Activated CD4-positive, alpha-beta T cell treated with anti-CD3 and anti-CD28 coated beads for 36 hours (primary cell): ENCODE measurements around the gene FABP6. TPM values are rescaled to one million over a fixed set of nuclear protein-coding genes. Genes with fewer than 3 reads are reported as not detected.
"Not testable (repeated sequence)": the region's sequence is repeated elsewhere in the genome, so short reads cannot be mapped to it uniquely, and the experiment has no call there.

Source experiments
- ATAC-seq: fragments of 200-7000 bp; cut with Tn5 transposase; one replicate; pipeline ENCODE4 v1.10.0; 2021; ENCODE audit warnings: mild to moderate bottlenecking, moderate library complexity
- CTCF ChIA-PET: fragments of 350-600 bp; sonication (Branson Sonifier 250); formaldehyde crosslinking; loops from one replicate; lab custom pipeline; 2021; ENCODE audit warnings: antibody characterized with exemption; lab: Charles Lee
- POLR2A ChIA-PET: fragments of 350-600 bp; sonication (Branson Sonifier 250); formaldehyde crosslinking; loops from one replicate; lab custom pipeline; 2021; ENCODE audit warnings: antibody characterized with exemption, inconsistent platforms; lab: Charles Lee
- DNase-seq: peaks from one replicate; pipeline ENCODE4 v3.0.0-alpha.2; 2020
- H3K27ac Mint-ChIP-seq: one replicate; pipeline ENCODE4 v1.8.0; 2021; ENCODE audit warnings: mixed read lengths
- H3K27me3 Mint-ChIP-seq: one replicate; pipeline ENCODE4 v1.8.0; 2021; ENCODE audit warnings: mixed read lengths
- H3K36me3 Mint-ChIP-seq: one replicate; pipeline ENCODE4 v1.8.0; 2021; ENCODE audit warnings: low read depth, mixed read lengths
- H3K4me1 Mint-ChIP-seq: one replicate; pipeline ENCODE4 v1.8.0; 2021; ENCODE audit warnings: mixed read lengths
- H3K4me3 Mint-ChIP-seq: one replicate; pipeline ENCODE4 v1.8.0; 2021; ENCODE audit warnings: mild to moderate bottlenecking, moderate library complexity, mixed read lengths
- H3K9me3 Mint-ChIP-seq: one replicate; pipeline ENCODE4 v1.8.0; 2021; ENCODE audit warnings: low read depth, mixed read lengths
- intact Hi-C, 2 experiments: fragments of 100-400 bp; cut with DNase I in 1 of 2; cut with micrococcal nuclease in 1 of 2; formaldehyde crosslinking; loops; one replicate each; pipeline versions ENCODE4 v1.14.2 to v1.15.1; 2022 to 2024; cut with DNase I, micrococcal nuclease
- total RNA-seq, 2 experiments: library from RNA; stranded (reverse); gene quantifications; one replicate each; pipeline ENCODE4 v1.2.3, GENCODE V29; 2021

FABP6 gene, protein sequence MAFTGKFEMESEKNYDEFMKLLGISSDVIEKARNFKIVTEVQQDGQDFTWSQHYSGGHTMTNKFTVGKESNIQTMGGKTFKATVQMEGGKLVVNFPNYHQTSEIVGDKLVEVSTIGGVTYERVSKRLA
- total RNA-seq, result not detected

DNA sequence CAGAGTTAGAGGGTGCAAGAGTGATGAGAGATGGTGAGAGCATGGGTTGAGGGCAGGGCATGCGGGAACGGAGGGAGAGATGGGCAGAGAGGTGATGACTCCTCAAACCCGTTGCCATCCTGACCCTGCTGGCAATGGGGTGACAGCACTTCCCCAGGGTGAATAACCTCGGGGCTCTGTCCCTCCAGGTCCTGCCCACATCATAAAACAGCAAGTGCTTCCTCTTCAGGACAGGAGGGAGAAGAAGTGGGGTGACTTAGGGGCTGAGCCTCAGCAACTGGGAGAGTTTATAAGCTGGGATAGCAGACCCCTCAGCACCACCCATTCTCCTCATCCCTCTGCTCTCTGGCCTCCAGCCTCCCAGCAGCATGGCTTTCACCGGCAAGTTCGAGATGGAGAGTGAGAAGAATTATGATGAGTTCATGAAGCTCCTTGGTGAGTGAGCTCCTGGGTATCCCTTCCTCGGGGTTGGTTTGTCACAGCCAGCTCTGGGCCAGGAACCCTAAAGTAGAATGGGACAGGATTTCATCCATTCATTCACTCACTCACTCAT is at the start of gene FABP6:
Gene FABP6 (plus strand): TSS at position 317 of the 553 bp plus-strand sequence. CDS start 52 bp downstream, at position 369.
- Mint-ChIP-seq H3K36me3 (no peaks in the 10 kb centered on the region), H3K27ac (no peak within 1 kb of the TSS), H3K27me3 (no peaks in the 10 kb centered on the region), H3K4me1 (no peaks in the 10 kb centered on the region), H3K4me3 (no peak within 1 kb of the TSS), H3K9me3 (no peaks in the 10 kb centered on the region)
- ATAC-seq (no peak), DNase-seq (no peak)
- CTCF ChIA-PET, result no interaction called here
- intact Hi-C loops, result no loop called here
- POLR2A ChIA-PET, result no interaction called here

DNA sequence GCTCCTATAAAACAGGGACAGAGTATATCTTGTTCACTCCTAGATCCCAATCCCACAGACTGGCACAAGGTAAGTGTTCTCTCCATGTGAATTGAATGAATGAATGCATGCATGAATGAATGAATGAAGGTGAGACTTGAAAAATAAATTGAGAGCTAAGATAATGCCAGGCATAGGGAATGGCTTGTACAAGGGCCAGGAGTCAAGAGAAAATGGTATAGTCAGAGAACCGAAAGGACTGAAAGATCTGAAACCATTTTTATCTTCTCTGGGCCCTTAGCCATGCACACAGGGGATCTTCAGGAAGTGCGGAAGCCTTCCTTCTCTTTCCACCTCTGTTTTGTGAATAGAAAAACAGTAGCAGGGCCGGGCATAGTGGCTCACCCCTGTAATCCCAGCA is 48.4 kb upstream of the FABP6 start:
- H3K27me3 Mint-ChIP-seq, result peaks cover 12% of the 10 kb centered on the region
- intact Hi-C loops, result no loop called here

DNA sequence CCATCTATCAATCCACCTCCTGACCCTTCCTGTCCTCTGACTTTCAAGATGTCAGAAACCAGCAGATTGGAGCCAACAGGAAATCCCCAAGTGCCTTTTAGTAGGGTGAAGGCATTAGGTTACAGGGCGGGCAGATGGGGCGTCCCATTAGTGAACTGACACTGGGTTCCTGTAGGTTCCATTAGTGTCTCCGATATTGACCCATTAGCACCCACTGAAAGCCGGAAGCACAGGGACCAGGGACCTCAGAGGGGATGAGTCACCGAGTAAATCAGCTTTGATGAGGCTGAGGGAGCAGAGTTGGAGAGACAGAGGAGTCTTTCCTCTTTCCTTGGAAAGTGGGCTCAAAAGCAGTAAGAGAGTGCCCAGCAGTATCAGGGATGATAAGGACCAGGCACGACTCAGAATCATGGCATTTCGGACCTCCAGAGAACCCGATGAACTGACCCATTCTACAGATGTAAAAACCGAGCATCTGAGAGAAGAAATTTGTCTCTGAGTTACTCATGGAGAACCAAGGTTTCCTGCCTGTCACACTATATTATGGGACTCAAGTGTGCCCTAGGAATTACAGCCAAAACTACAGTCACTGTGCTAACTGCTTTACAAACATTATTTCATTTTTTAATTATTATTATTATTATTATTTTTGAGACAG is 47.2 kb upstream of the FABP6 start:
- Mint-ChIP-seq H3K36me3 (no peaks in the 10 kb centered on the region), H3K27ac (no peak overlapping the region), H3K27me3 (peaks cover 21% of the 10 kb centered on the region), H3K4me3 (no peak overlapping the region), H3K4me1 (no peaks in the 10 kb centered on the region), H3K9me3 (peaks cover 7% of the 10 kb centered on the region)
- POLR2A ChIA-PET, result no interaction called here
- intact Hi-C loops, result no loop called here
- CTCF ChIA-PET, result no interaction called here
- ATAC-seq (no peak), DNase-seq (no peak)

More for the DNA sequence above, 48.4 kb upstream of the FABP6 start:
- Mint-ChIP-seq H3K9me3 (no peaks in the 10 kb centered on the region), H3K4me3 (no peak overlapping the region), H3K36me3 (no peaks in the 10 kb centered on the region), H3K4me1 (no peaks in the 10 kb centered on the region), H3K27ac (no peak overlapping the region)
- POLR2A ChIA-PET, result no interaction called here
- DNase-seq, result no peak
- ATAC-seq, result no peak
- CTCF ChIA-PET, result interaction anchor here (0.7 to 1.1 kb wide), 2 partner anchors 159 to 258 kb away, joined by 3 read pairs; no protein-coding TSS in a partner anchor

DNA sequence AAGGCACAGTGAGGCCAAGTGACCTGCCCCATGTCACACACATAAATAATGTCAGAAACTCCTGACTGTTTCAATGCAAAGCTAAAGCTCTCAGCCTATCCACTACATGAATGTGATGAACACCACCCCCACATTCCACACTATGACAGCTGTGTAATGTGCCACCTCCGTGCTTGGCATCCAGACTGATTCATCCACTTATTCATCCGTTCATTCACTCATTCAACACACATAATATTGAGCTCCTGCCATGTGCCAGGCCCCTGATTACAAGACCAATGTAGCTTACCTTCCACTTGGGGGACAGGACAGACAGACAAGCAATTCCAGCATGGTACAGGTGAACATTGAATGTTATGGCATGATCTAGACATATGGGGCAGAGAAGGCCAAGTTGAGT is 46.2 kb upstream of the FABP6 start:
- H3K4me1 Mint-ChIP-seq, result no peaks in the 10 kb centered on the region
- H3K27ac Mint-ChIP-seq, result no peak overlapping the region
- H3K9me3 Mint-ChIP-seq, result peaks cover 7% of the 10 kb centered on the region
- POLR2A ChIA-PET, result no interaction called here
- no peaks in the 10 kb centered on the region for H3K36me3 Mint-ChIP-seq
- DNase-seq (no peak), ATAC-seq (no peak)
- H3K27me3 Mint-ChIP-seq, result peaks cover 24% of the 10 kb centered on the region
- intact Hi-C loops, result no loop called here
- H3K4me3 Mint-ChIP-seq, result no peak overlapping the region
- CTCF ChIA-PET, result interaction anchor here (0.6 kb wide), 1 partner anchor 32 kb away, joined by 3 read pairs; no protein-coding TSS in a partner anchor

DNA sequence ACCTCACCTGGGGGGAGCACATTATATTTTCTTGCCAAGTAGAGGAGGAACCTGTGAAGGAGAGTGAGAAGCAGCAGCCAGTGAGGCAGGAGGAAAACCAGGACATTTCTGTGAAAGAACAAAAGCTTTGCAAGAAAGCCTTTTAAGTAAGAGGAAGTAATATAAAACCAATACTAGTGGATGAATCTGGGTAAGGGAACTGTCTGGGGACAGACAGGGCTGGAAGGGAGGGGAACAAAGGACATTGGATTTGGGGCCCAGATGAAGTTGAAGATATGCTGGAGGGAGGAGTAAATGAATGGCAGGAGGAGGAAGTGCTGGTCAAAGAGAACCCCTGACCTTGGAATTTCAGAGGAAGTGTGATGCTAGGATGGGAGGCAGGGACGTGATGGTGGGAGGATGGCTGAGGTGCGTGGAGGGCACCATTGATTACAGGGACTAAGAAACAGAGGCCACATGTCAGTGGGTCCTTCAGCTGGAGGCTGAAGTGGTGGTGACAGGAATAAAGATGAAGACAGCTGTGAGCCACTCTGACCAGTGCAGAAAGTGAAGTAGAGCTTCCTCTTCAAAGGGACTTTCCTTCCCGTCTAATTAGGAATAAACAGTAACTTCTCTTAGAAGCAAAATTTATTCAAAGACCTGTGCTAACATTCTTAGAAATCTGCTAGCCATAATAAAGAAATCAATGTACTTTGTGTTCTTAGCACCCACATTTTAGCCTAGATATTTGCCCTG is 43.5 kb upstream of the FABP6 start:
- peaks cover 7% of the 10 kb centered on the region for H3K9me3 Mint-ChIP-seq
- DNase-seq (no peak), ATAC-seq (no peak)
- no peak overlapping the region for H3K27ac Mint-ChIP-seq
- H3K4me3 Mint-ChIP-seq, result no peak overlapping the region
- no peaks in the 10 kb centered on the region for H3K4me1 Mint-ChIP-seq
- intact Hi-C loops, result no loop called here
- no peaks in the 10 kb centered on the region for H3K36me3 Mint-ChIP-seq
- CTCF ChIA-PET, result no interaction called here
- H3K27me3 Mint-ChIP-seq, result peaks cover 30% of the 10 kb centered on the region
- POLR2A ChIA-PET, result interaction anchor here (0.6 kb wide), 1 partner anchor 159 kb away, joined by 3 read pairs; no protein-coding TSS in a partner anchor

DNA sequence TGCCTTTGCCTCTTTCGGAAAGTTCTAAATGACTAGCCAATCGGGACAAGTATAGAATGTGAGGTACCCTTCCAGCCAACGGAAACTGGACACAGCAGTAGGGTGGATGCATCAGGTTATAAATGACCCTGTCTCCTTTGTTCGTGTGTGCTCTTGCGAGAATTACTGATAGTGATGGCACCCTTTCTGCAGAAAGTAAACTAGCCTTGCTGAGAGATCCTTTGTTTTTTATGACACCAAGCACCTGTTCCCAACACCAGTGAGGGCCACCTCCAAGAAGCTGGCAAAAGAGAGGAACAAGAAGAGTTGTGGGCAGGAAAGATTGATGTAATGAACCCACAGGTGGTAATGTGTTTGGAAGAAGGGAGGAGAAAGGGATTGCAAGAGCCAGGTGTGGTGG is 42.8 kb upstream of the FABP6 start:
- no peak overlapping the region for H3K4me3 Mint-ChIP-seq
- intact Hi-C loops, result no loop called here
- peaks cover 7% of the 10 kb centered on the region for H3K9me3 Mint-ChIP-seq
- no peak overlapping the region for H3K27ac Mint-ChIP-seq
- no peaks in the 10 kb centered on the region for H3K4me1 Mint-ChIP-seq
- CTCF ChIA-PET, result interaction anchor here (0.5 kb wide), 1 partner anchor 76 kb away, joined by 3 read pairs; no protein-coding TSS in a partner anchor
- ATAC-seq, result no peak
- peaks cover 30% of the 10 kb centered on the region for H3K27me3 Mint-ChIP-seq
- no peak for DNase-seq
- POLR2A ChIA-PET, result no interaction called here
- H3K36me3 Mint-ChIP-seq, result no peaks in the 10 kb centered on the region

DNA sequence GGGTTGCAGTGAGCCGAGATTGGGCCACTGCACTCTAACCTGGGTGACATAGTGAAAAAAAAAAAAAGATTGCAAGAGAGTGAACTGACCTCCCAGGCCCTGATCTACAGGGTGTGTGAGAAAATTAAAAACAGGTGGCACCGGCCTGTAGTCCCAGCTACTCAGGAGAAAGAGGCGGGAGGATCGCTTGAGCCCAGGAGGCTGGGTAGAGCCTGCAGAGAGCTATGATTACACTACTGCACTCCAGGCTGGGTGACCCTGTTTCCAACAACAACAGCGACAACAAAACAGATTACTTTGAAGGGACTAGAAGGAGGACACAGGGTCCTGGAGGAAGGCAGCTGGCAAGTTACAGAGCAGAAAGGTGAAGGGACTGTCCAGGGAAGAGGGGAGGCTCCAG is 42.2 kb upstream of the FABP6 start:
- H3K4me1 Mint-ChIP-seq, result no peaks in the 10 kb centered on the region
- no peak for ATAC-seq
- peaks cover 7% of the 10 kb centered on the region for H3K9me3 Mint-ChIP-seq
- ChIA-PET POLR2A (interaction anchor here (0.6 kb wide), 1 partner anchor 11 kb away, joined by 3 read pairs; no protein-coding TSS in a partner anchor), CTCF (interaction anchor here (0.5 to 0.6 kb wide), 2 partner anchors 75 to 79 kb away, joined by 3 to 4 read pairs; no protein-coding TSS in a partner anchor)
- H3K27me3 Mint-ChIP-seq, result peaks cover 30% of the 10 kb centered on the region
- intact Hi-C loops, result no loop called here
- H3K4me3 Mint-ChIP-seq, result no peak overlapping the region
- DNase-seq, result no peak
- H3K27ac Mint-ChIP-seq, result no peak overlapping the region
- no peaks in the 10 kb centered on the region for H3K36me3 Mint-ChIP-seq

DNA sequence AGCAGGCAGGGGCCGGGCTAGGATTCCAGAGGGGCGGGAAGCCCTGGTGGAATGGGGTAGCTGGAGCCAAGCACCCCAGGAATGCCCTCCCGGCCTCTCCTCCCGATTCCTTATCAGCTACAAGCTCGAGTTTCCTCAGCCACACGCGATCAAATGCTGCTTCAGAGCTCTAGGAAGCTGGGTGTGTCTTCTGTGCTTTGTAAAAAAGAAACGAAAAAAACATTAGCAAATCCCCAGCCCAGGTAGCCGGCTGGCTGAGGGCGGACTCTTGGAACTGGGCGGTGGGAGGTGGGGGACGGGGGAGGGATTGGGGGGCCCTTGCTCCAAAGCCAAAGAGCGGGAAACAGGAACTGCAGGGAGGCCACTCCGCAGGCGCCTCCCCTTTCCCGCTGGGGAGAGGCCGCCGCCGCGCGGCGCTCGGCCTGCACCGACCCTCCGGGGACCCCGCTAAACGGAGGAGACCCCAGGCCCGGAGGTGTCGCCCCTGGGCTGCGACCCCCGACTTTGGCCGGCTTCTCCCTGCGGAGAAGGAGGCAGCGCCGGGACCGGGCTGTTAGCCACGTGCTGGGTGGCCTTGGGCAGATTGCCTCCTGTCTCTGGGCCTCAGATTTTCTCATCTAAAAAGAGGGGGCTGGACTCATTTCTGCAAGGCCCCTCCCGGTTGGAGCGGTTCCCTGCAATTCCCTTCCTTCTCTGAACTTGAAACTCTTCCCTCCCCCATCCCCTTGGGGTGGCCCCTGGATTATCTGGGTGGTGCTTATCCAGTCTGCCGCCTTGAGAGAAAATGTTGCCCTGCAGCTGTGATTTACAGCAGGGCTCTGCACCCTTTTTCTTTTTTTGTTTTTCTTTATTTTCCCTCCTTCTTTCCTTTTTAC is 40.9 kb upstream of the FABP6 start:
- no peak overlapping the region for H3K4me3 Mint-ChIP-seq
- peaks cover 25% of the 10 kb centered on the region for H3K27me3 Mint-ChIP-seq
- no peaks in the 10 kb centered on the region for H3K4me1 Mint-ChIP-seq
- ChIA-PET POLR2A (no interaction called here), CTCF (no interaction called here)
- peaks cover 7% of the 10 kb centered on the region for H3K9me3 Mint-ChIP-seq
- no peak overlapping the region for H3K27ac Mint-ChIP-seq
- peak; percentile 11 for DNase-seq
- no peaks in the 10 kb centered on the region for H3K36me3 Mint-ChIP-seq
- peak; percentile 33 for ATAC-seq
- intact Hi-C loops, result no loop called here

GRCh38 chr5:160192424-160192823 is 36.9 kb upstream of the FABP6 start:
- no peaks in the 10 kb centered on the region for H3K4me1 Mint-ChIP-seq
- peaks cover 8% of the 10 kb centered on the region for H3K27me3 Mint-ChIP-seq
- no peak overlapping the region for H3K4me3 Mint-ChIP-seq
- POLR2A ChIA-PET, result no interaction called here
- intact Hi-C loops, result no loop called here
- CTCF ChIA-PET, result no interaction called here
- no peaks in the 10 kb centered on the region for H3K36me3 Mint-ChIP-seq
- no peaks in the 10 kb centered on the region for H3K9me3 Mint-ChIP-seq
- DNase-seq (no peak), ATAC-seq (no peak)
- no peak overlapping the region for H3K27ac Mint-ChIP-seq

- POLR2A ChIA-PET, ATAC-seq, CTCF ChIA-PET: not testable (repeated sequence)
Observed at GRCh38 chr5:160193076-160193475, 36.2 kb upstream of the FABP6 start.

DNA sequence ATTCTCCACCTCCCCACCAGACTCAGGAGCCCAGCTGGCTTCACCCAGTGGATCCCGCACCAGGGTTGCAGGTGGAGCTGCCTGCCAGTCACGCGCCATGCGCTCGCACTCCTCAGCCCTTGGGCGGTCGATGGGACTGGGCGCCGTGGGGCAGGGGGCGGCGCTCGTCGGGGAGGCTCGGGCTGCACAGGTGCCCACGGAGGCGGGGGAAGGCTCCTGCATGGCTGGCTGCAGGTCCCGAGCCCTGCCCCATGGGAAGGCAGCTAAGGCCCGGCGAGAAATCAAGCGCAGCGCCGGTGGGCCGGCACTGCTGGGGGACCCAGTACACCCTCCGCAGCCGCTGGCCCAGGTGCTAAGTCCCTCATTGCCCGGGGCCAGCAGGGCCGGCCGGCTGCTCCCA is 35.5 kb upstream of the FABP6 start:
- H3K4me1 Mint-ChIP-seq, H3K27ac Mint-ChIP-seq, H3K4me3 Mint-ChIP-seq, ATAC-seq, CTCF ChIA-PET, intact Hi-C loops, H3K36me3 Mint-ChIP-seq, H3K9me3 Mint-ChIP-seq, DNase-seq, POLR2A ChIA-PET: not testable (repeated sequence)
- peaks cover 11% of the 10 kb centered on the region for H3K27me3 Mint-ChIP-seq

More at GRCh38 chr5:160193076-160193475, 36.2 kb upstream of the FABP6 start:
- H3K27me3 Mint-ChIP-seq, H3K36me3 Mint-ChIP-seq, H3K9me3 Mint-ChIP-seq, H3K4me3 Mint-ChIP-seq, DNase-seq, H3K27ac Mint-ChIP-seq, intact Hi-C loops, H3K4me1 Mint-ChIP-seq: not testable (repeated sequence)
